CD4-positive, alpha-beta memory T cell (primary cell): ENCODE results near the gene CACFD1. TPM values are rescaled to one million over a fixed set of nuclear protein-coding genes. Genes with fewer than 3 reads are reported as not detected.
A peak's percentile ranks its signal among the peaks of the same experiment; 100 is the strongest.

ENCODE experiments used
- CTCF ChIA-PET: fragments of 350-600 bp; sonication (Branson Sonifier 250); formaldehyde crosslinking; loops from one replicate; lab custom pipeline; 2021; ENCODE audit warnings: inconsistent platforms; ENCODE audit not compliant: partially characterized antibody; lab: Charles Lee
- POLR2A ChIA-PET: fragments of 350-600 bp; sonication (Branson Sonifier 250); formaldehyde crosslinking; loops from one replicate; lab custom pipeline; 2021; ENCODE audit not compliant: partially characterized antibody; lab: Charles Lee
- DNase-seq, 5 donors: peaks; one replicate each; pipeline versions ENCODE4 v3.0.0 to v3.0.0-alpha.2; 2020 to 2022; ENCODE audit warnings: mixed read lengths in 1 of 5
- H3K27ac ChIP-seq: one replicate; pipeline ENCODE4 v1.7.0; 2013; ENCODE audit warnings: low read depth, low read length
- H3K27me3 ChIP-seq: 2 replicates; pipeline ENCODE4 v1.7.0; 2013; ENCODE audit warnings: mild to moderate bottlenecking, low read length, moderate library complexity; ENCODE audit not compliant: insufficient read depth
- H3K36me3 ChIP-seq: 2 replicates; pipeline ENCODE4 v1.7.0; 2013; ENCODE audit warnings: mild to moderate bottlenecking, low read length, moderate library complexity; ENCODE audit not compliant: insufficient read depth
- H3K4me1 ChIP-seq: 2 replicates; pipeline ENCODE4 v1.7.0; 2013; ENCODE audit warnings: mild to moderate bottlenecking, low read length, moderate library complexity; ENCODE audit not compliant: insufficient read depth
- H3K4me3 ChIP-seq, 2 donors: one replicate each; pipeline ENCODE4 v1.7.0; 2013; ENCODE audit warnings: low read length in 2 of 2, mild to moderate bottlenecking in 1 of 2
- H3K9me3 ChIP-seq, 2 donors: one replicate each; pipeline ENCODE4 v1.7.0; 2013; ENCODE audit warnings: low read length in 2 of 2, control low read depth in 1 of 2; ENCODE audit not compliant: control insufficient read depth in 1 of 2
- H3K27ac Mint-ChIP-seq, 7 donors: one replicate each; pipeline ENCODE4 v1.8.0; 2020 to 2021; ENCODE audit warnings: mixed read lengths in 7 of 7, mild to moderate bottlenecking in 6 of 7, inconsistent platforms in 3 of 7, moderate library complexity in 3 of 7
- H3K27me3 Mint-ChIP-seq, 2 donors: one replicate each; pipeline ENCODE4 v1.8.0; 2020 to 2021; ENCODE audit warnings: mixed read lengths in 2 of 2
- H3K36me3 Mint-ChIP-seq, 2 donors: one replicate each; pipeline ENCODE4 v1.8.0; 2020 to 2021; ENCODE audit warnings: mixed read lengths in 2 of 2, inconsistent platforms in 1 of 2, mild to moderate bottlenecking in 1 of 2
- H3K4me1 Mint-ChIP-seq, 4 donors: one replicate each; pipeline ENCODE4 v1.8.0; 2020 to 2021; ENCODE audit warnings: mixed read lengths in 4 of 4, mild to moderate bottlenecking in 1 of 4
- H3K4me3 Mint-ChIP-seq, 8 donors: one replicate each; pipeline ENCODE4 v1.8.0; 2020 to 2021; ENCODE audit warnings: mixed read lengths in 8 of 8, mild to moderate bottlenecking in 7 of 8, moderate library complexity in 6 of 8, inconsistent platforms in 3 of 8
- H3K9me3 Mint-ChIP-seq, 8 donors: one replicate each; pipeline ENCODE4 v1.8.0; 2020 to 2021; ENCODE audit warnings: mixed read lengths in 8 of 8, mild to moderate bottlenecking in 5 of 8, inconsistent platforms in 3 of 8, moderate library complexity in 1 of 8
- intact Hi-C: fragments of 100-400 bp; cut with micrococcal nuclease; formaldehyde crosslinking; loops from one replicate; pipeline ENCODE4 v1.15.1; 2023
- polyA plus RNA-seq, 2 donors: library from polyadenylated mRNA; unstranded; fragments of 300-500 nt; fragmentation: Illumina TruSeq; gene quantifications; one replicate each; pipeline ENCODE4 v1.2.3, GENCODE V29; 2021
- total RNA-seq, 2 experiments: library from RNA; stranded (reverse); gene quantifications; one replicate each; pipeline ENCODE4 v1.2.3, GENCODE V29; 2021

CACFD1 gene
- total and polyA plus RNA-seq, 4 experiments from 2014 or later: 2.5 to 3.4 (median 2.8) TPM

DNA sequence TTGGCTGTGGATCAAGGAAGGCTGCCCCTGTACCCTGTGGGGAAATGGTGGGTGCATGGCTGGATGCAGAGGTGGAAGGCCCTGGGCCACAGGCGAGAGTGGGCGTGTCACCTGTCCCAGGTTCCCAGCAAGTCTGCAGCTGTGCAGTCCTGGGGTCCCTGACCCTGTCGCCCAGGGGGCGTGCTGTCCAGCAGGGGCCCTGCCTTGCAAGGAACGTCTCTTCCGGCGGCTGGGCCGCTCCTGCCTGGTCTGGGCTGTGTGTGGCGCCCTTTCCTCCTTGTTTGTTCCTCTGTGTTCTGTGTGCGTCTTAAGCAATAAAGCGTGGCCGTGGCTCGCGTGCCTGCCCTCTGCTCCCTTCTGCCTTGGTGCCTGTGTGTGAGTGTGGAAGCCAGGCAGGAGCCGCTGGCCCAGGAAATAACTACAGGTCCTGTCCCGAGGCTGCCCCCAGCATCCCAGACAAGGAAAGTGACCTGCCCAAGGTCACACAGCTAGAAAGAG lies 10.7 kb downstream of the CACFD1 start:
- Mint-ChIP-seq H3K27me3 (no peaks in the 10 kb centered on the region), H3K9me3 (no peaks in the 10 kb centered on the region), H3K27ac (no peak overlapping the region), H3K4me3 (no peak overlapping the region), H3K4me1 (no peaks in the 10 kb centered on the region), H3K36me3 (no peaks in the 10 kb centered on the region)
- H3K36me3 ChIP-seq: no peaks in the 10 kb centered on the region
- ChIA-PET CTCF (interaction anchor here (0.5 to 0.6 kb wide), 2 partner anchors 284 to 446 kb away, joined by 3 read pairs; no protein-coding TSS in a partner anchor), POLR2A (no interaction called here)
- no peak overlapping the region for H3K27ac ChIP-seq
- H3K4me3 ChIP-seq: no peak overlapping the region
- no peaks in the 10 kb centered on the region for H3K9me3 ChIP-seq
- DNase-seq: no peak
- peaks cover 3% of the 10 kb centered on the region for H3K4me1 ChIP-seq
- intact Hi-C loops: no loop called here
- no peaks in the 10 kb centered on the region for H3K27me3 ChIP-seq

DNA sequence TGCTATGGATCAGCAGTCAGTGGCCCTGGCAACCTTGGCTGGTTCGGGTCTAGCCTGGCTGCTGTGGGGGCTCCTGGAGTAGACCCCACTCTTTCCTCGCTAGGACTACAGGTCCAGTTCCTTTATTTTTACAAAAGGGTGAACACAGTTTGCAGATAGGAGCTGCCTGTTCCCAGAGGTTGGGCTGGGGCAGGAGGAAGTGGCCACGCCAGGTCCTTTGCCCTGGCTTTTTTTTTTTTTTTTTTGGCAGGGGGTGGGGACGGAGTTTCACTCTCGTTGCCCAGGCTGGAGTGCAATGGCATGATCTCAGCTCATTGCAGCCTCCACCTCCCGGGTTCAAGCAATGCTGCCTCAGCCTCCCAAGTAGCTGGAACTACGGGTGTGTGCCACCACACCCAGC lies 11.2 kb downstream of the CACFD1 start:
- intact Hi-C loops: no loop called here
- no peak overlapping the region for H3K4me3 ChIP-seq
- Mint-ChIP-seq H3K4me3 (no peak overlapping the region), H3K9me3 (no peaks in the 10 kb centered on the region), H3K27ac (no peak overlapping the region), H3K36me3 (no peaks in the 10 kb centered on the region), H3K27me3 (no peaks in the 10 kb centered on the region), H3K4me1 (no peaks in the 10 kb centered on the region)
- no peaks in the 10 kb centered on the region for H3K36me3 ChIP-seq
- no peaks in the 10 kb centered on the region for H3K27me3 ChIP-seq
- no peak for DNase-seq
- H3K27ac ChIP-seq: no peak overlapping the region
- H3K4me1 ChIP-seq: peaks cover 3% of the 10 kb centered on the region
- POLR2A ChIA-PET: no interaction called here
- CTCF ChIA-PET: interaction anchor here (0.6 kb wide), 1 partner anchor 285 kb away, joined by 3 read pairs; no protein-coding TSS in a partner anchor
- H3K9me3 ChIP-seq: no peaks in the 10 kb centered on the region

DNA sequence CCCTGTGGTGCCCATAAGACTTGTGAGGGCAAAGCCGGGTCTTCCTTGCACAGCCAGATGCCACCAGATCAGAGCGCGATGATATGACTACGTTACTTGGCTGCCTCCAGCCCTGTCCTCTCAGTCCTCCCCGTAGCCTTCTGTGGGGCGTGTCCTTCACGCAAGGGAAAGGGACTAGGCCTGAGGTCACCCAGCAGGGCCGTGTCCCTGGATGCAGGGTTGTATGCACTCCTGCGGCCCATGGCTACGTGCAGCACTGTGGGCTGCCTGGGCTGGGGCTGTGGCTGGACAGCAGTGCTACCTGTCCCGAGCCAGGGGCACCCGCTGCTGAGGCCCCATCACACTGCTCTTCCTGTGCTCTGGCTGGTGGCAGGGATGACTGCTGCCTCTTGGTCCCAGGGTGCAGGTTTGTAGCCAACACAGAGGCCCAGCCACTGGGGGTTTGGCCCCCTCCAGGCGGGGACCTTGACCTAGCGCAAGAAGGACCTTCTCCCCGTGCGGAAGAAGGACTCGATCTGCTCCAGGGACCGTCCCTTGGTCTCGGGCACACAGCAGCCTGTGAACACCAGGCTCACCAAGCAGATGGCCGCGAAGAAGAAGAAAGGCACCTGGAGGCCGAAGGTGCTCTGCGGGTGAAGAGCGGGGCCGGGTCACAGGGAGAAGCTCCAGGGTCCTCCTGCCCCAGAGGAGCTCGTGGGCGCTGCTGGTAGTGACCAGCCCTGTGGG lies 11.9 kb downstream of the CACFD1 start:
- Mint-ChIP-seq H3K4me3 (no peak overlapping the region), H3K27ac (no peak overlapping the region), H3K4me1 (no peaks in the 10 kb centered on the region), H3K36me3 (no peaks in the 10 kb centered on the region), H3K9me3 (no peaks in the 10 kb centered on the region), H3K27me3 (no peaks in the 10 kb centered on the region)
- ChIA-PET POLR2A (no interaction called here), CTCF (no interaction called here)
- DNase-seq: no peak
- Histone ChIP-seq H3K36me3 (no peaks in the 10 kb centered on the region), H3K27me3 (no peaks in the 10 kb centered on the region), H3K27ac (no peak overlapping the region), H3K4me1 (peaks cover 3% of the 10 kb centered on the region), H3K9me3 (no peaks in the 10 kb centered on the region), H3K4me3 (no peak overlapping the region)
- intact Hi-C loops: no loop called here

DNA sequence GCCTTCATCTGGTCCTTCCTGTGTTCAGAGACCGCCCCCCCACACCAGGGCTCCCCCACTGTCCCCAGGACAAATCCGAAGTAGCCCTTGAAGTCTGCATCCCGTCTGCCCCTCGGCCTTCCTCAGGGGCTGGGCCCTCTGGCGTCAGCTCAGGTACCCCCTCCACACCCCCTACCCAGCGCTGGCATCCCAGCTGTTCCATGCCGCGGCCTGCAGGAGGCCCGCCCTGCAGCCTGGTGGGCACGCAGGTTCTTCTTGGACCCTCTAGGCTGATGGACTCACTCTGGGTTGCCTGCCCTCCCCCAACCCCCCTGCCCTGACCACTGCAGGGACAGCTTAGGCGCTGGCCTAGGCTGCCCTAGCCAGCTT lies 12.5 kb downstream of the CACFD1 start:
- intact Hi-C loops: no loop called here
- no peaks in the 10 kb centered on the region for H3K36me3 ChIP-seq

DNA sequence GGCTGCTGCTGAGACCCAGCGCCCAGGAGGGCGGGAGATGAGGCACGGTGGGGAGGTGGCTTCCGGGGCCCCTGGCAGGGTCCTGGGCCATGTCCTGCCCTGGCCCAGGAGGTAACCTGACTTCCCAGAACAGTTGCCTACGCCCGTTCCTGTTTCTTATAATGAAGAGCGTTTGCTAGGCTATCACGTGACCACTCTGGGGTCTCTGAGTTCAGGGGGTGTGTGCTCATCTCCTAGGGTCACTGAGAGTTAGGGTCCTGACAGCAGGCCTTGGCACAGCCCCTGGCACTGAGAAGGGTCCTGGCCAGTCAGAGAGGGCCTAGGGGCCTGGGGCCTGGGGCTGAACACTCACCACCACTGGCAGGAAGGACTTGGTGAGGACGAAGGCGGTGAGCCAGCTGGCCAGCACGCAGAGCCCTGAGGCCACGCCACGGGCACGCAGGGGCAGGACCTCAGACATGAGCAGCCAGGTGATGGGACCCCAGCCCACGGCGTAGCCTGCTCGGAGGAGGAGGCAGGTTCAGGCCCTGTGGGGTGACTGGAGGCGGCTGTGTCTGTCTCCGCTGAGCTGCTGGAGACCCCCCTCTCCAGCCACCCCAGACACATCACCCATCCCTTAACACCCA lies 13.1 kb downstream of the CACFD1 start:
- no peaks in the 10 kb centered on the region for H3K27me3 Mint-ChIP-seq
- no peak for DNase-seq
- peaks cover 3% of the 10 kb centered on the region for H3K4me1 ChIP-seq
- no peak overlapping the region for H3K27ac Mint-ChIP-seq
- H3K4me3 Mint-ChIP-seq: no peak overlapping the region
- H3K9me3 Mint-ChIP-seq: no peaks in the 10 kb centered on the region
- ChIA-PET POLR2A (no interaction called here), CTCF (interaction anchor here (0.6 kb wide), 1 partner anchor 92 kb away, joined by 3 read pairs; no protein-coding TSS in a partner anchor)
- H3K27me3 ChIP-seq: no peaks in the 10 kb centered on the region
- intact Hi-C loops: no loop called here
- no peaks in the 10 kb centered on the region for H3K36me3 Mint-ChIP-seq
- no peaks in the 10 kb centered on the region for H3K4me1 Mint-ChIP-seq
- H3K4me3 ChIP-seq: no peak overlapping the region
- H3K9me3 ChIP-seq: no peaks in the 10 kb centered on the region
- H3K27ac ChIP-seq: no peak overlapping the region
- H3K36me3 ChIP-seq: no peaks in the 10 kb centered on the region

More for the DNA sequence above, 12.5 kb downstream of the CACFD1 start:
- Histone ChIP-seq H3K4me3 (no peak overlapping the region), H3K9me3 (no peaks in the 10 kb centered on the region), H3K4me1 (peaks cover 3% of the 10 kb centered on the region), H3K27me3 (no peaks in the 10 kb centered on the region), H3K27ac (no peak overlapping the region)
- Mint-ChIP-seq H3K9me3 (no peaks in the 10 kb centered on the region), H3K4me3 (no peak overlapping the region), H3K27ac (no peak overlapping the region), H3K27me3 (no peaks in the 10 kb centered on the region), H3K36me3 (no peaks in the 10 kb centered on the region), H3K4me1 (no peaks in the 10 kb centered on the region)
- DNase-seq: no peak
- ChIA-PET POLR2A (no interaction called here), CTCF (no interaction called here)

DNA sequence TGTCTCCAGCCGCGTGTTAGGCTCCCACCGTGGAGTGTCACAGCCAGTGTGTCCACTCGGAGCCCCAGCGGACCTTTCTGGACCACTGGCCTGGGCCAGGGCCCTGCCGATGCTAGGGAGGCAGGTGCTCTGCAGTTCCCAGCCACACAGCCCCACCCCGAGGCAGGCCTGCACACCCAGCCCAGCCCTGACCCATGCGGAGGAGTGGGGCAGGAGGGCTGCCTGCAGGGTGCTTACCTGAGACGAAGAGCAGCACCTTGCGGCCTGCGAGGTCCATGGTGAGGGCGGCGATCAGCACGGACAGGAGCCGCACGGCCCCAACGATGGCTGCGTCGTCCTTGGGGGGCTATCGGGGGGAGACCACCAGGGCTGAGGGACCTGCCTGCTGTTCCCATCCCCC lies 14.0 kb downstream of the CACFD1 start:
- no peaks in the 10 kb centered on the region for H3K27me3 Mint-ChIP-seq
- H3K27ac Mint-ChIP-seq: no peak overlapping the region
- no peak overlapping the region for H3K27ac ChIP-seq
- intact Hi-C loops: no loop called here
- H3K36me3 Mint-ChIP-seq: no peaks in the 10 kb centered on the region
- no peaks in the 10 kb centered on the region for H3K9me3 ChIP-seq
- CTCF ChIA-PET: interaction anchor here (0.6 to 1.3 kb wide), 2 partner anchors 93 to 451 kb away, joined by 3 read pairs; no protein-coding TSS in a partner anchor
- H3K4me1 ChIP-seq: peaks cover 9% of the 10 kb centered on the region
- H3K9me3 Mint-ChIP-seq: no peaks in the 10 kb centered on the region
- no peak overlapping the region for H3K4me3 ChIP-seq
- DNase-seq: no peak
- H3K27me3 ChIP-seq: no peaks in the 10 kb centered on the region
- H3K4me3 Mint-ChIP-seq: no peak overlapping the region
- H3K4me1 Mint-ChIP-seq: no peaks in the 10 kb centered on the region
- no peaks in the 10 kb centered on the region for H3K36me3 ChIP-seq
- POLR2A ChIA-PET: no interaction called here

DNA sequence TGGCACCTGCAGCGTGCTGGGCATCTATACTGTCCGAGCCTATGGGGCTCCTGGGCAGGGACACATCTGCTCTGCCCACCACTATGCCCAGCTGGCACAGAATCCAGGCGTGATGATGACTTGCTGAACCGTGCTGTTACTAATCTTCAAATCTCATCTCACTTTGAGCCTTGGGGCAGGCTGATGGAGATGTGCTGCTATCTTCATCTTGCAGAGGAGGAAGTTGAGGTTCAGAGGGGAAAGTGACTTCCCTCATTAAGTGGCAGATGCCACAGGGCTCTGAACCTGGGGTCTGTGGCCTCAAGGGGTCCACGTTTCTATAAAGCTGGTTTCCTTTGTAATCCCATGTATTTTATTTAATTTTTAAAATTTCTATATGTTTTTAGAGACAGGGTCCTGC lies 14.4 kb downstream of the CACFD1 start:
- DNase-seq: no peak
- Mint-ChIP-seq H3K9me3 (no peaks in the 10 kb centered on the region), H3K27ac (peak overlapping the region in 1 of 7 donors; percentile 68), H3K4me1 (peaks cover 0 to under 1% (median 0%) of the 10 kb centered on the region in 4 donors), H3K4me3 (no peak overlapping the region), H3K27me3 (no peaks in the 10 kb centered on the region), H3K36me3 (no peaks in the 10 kb centered on the region)
- POLR2A ChIA-PET: no interaction called here
- no peaks in the 10 kb centered on the region for H3K9me3 ChIP-seq
- H3K27me3 ChIP-seq: no peaks in the 10 kb centered on the region
- peaks cover 11% of the 10 kb centered on the region for H3K4me1 ChIP-seq
- no peaks in the 10 kb centered on the region for H3K36me3 ChIP-seq
- intact Hi-C loops: no loop called here
- no peak overlapping the region for H3K4me3 ChIP-seq
- no peak overlapping the region for H3K27ac ChIP-seq
- CTCF ChIA-PET: interaction anchor here (1.0 to 1.3 kb wide), 2 partner anchors 293 to 452 kb away, joined by 3 read pairs; no protein-coding TSS in a partner anchor
